Measurements from ENCODE around the gene JMJD1C. TPM values are rescaled to one million over a fixed set of nuclear protein-coding genes. Genes with fewer than 3 reads are reported as not detected.

Gene JMJD1C
- total RNA-seq, 4 donors from 2014 or later, result 41.6 to 77.8 (median 56.9) TPM

DNA sequence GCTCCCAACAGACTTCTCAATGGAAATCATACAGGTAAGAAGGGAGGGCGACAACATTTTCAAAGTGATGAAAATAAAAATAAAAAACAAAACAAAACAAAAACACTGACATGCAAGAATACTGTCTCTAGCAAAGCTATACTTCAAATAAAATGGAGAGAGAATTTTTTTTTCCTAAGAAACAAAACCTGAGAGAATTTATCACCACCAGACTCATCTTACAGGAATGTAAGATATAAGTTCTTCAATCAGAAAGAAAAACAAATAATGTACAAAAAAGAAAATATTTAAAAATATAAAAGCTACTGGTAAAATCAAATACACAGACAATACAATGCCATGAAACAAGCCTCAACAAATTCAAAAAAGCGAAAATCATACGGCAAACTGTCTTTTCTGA is 219.4 kb downstream of the JMJD1C start:
- DNase-seq, result no peak
- H3K27me3 ChIP-seq, result no peaks in the 10 kb centered on the region
- WGBS, 2 donors, result 67 to 90% methylated on average over 3 of the region's 3 CpGs
- intact Hi-C loops (cut with DNase I), result no loop called here
- H3K4me1 ChIP-seq, result peaks cover 0 to 22% (median under 1%) of the 10 kb centered on the region in 3 donors
- H3K4me3 ChIP-seq, result no peak overlapping the region
- H3K27ac ChIP-seq, result no peak overlapping the region
- peaks cover 0 to 14% (median 0%) of the 10 kb centered on the region in 3 donors for H3K36me3 ChIP-seq
- TF ChIP-seq POLR2A (IDR thresholded peaks at IDR 0.05), result no peak
- TF ChIP-seq, protein P1, sequence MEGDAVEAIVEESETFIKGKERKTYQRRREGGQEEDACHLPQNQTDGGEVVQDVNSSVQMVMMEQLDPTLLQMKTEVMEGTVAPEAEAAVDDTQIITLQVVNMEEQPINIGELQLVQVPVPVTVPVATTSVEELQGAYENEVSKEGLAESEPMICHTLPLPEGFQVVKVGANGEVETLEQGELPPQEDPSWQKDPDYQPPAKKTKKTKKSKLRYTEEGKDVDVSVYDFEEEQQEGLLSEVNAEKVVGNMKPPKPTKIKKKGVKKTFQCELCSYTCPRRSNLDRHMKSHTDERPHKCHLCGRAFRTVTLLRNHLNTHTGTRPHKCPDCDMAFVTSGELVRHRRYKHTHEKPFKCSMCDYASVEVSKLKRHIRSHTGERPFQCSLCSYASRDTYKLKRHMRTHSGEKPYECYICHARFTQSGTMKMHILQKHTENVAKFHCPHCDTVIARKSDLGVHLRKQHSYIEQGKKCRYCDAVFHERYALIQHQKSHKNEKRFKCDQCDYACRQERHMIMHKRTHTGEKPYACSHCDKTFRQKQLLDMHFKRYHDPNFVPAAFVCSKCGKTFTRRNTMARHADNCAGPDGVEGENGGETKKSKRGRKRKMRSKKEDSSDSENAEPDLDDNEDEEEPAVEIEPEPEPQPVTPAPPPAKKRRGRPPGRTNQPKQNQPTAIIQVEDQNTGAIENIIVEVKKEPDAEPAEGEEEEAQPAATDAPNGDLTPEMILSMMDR (IDR thresholded peaks at IDR 0.05), result no peak
- H3K9me3 ChIP-seq, result no peaks in the 10 kb centered on the region

DNA sequence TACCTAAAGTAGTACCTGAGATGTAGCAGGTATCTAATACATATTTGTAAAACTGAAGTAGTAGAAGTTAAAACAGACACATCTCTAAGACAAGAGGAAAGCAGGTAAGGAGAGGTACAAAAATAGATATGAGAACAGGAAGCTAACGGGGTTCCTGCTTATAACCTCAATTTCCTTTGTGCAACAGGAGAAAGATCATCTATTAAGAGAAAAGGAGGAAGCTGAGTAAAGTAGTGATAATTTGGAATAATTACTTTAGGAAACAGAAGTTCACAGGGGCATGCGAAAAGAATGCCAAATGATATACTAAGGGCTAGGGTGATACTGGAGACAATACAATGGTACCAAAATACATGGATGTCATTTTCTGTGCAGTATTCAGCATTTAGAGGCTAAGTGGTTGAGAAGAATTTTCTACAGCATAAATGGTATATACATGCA is 223.9 kb downstream of the JMJD1C start:
- no peaks in the 10 kb centered on the region for H3K27me3 ChIP-seq
- no peaks in the 10 kb centered on the region for H3K9me3 ChIP-seq
- 31 to 66% methylated on average over 2 of the region's 2 CpGs for WGBS, 2 donors
- DNase-seq, result no peak
- no peak for TF ChIP-seq POLR2A (IDR thresholded peaks at IDR 0.05)
- TF ChIP-seq, protein P1 (IDR thresholded peaks at IDR 0.05), result no peak
- peak overlapping the region in 2 of 4 donors; percentile 13 to 33 for H3K27ac ChIP-seq
- no peak overlapping the region for H3K4me3 ChIP-seq
- peaks cover 5 to 64% (median 15%) of the 10 kb centered on the region in 3 donors for H3K4me1 ChIP-seq
- intact Hi-C loops (cut with DNase I), result no loop called here
- no peaks in the 10 kb centered on the region for H3K36me3 ChIP-seq

DNA sequence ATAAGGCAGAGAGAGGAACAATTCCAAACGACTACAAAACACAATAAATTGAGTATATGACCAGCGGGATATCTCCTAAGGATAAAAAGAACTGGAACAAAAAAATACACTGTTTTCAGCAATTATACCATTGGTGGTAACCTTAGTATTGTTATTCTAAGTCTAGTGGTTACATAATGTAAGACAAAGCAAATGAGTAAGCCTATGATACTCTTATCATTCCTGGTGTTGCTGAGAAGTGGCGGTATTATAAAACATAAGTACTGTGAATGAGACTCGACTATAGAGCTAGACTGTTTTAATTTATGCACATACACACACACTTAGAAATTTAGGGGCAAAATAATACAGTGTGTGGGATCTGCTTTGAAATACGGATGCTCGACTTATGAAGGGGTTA is 225.0 kb downstream of the JMJD1C start:
- intact Hi-C loops (cut with DNase I), result no loop called here
- no peaks in the 10 kb centered on the region for H3K27me3 ChIP-seq
- WGBS, 2 donors, result 83% methylated on average over 6 of the region's 6 CpGs
- DNase-seq, result no peak
- H3K27ac ChIP-seq, result peak overlapping the region in 1 of 4 donors; percentile 13
- TF ChIP-seq POLR2A (IDR thresholded peaks at IDR 0.05), result no peak
- TF ChIP-seq, protein P1 (IDR thresholded peaks at IDR 0.05), result no peak
- peaks cover 10 to 74% (median 24%) of the 10 kb centered on the region in 3 donors for H3K4me1 ChIP-seq
- H3K9me3 ChIP-seq, result no peaks in the 10 kb centered on the region
- H3K36me3 ChIP-seq, result no peaks in the 10 kb centered on the region
- no peak overlapping the region for H3K4me3 ChIP-seq

DNA sequence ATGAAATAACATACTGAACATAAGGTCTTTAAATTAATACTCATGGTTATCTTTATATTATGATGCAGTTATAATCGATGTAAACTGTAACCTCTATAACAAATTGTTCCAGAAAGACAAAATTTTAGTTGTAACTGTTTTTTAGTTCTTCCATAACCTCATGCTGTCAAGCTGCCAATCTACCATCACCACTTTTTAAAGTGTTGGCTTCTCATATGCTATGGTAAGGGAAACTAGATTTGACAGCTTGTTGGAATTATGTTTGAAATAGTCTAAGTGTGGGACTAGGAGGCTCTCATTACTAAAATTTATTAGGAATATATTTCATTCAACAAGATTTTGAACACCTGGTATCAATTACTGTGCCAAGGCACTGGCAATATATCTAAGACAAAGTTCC is 227.3 kb downstream of the JMJD1C start:
- no peaks in the 10 kb centered on the region for H3K27me3 ChIP-seq
- no peak for DNase-seq
- peaks cover 10 to 77% (median 24%) of the 10 kb centered on the region in 3 donors for H3K4me1 ChIP-seq
- H3K4me3 ChIP-seq, result no peak overlapping the region
- 67 to 87% methylated on average over 1 of the region's 1 CpG for WGBS, 2 donors
- H3K9me3 ChIP-seq, result no peaks in the 10 kb centered on the region
- H3K36me3 ChIP-seq, result no peaks in the 10 kb centered on the region
- intact Hi-C loops (cut with DNase I), result no loop called here
- TF ChIP-seq, protein P1 (IDR thresholded peaks at IDR 0.05), result no peak
- no peak for TF ChIP-seq POLR2A (IDR thresholded peaks at IDR 0.05)
- peak overlapping the region in 1 of 4 donors; percentile 39 for H3K27ac ChIP-seq

DNA sequence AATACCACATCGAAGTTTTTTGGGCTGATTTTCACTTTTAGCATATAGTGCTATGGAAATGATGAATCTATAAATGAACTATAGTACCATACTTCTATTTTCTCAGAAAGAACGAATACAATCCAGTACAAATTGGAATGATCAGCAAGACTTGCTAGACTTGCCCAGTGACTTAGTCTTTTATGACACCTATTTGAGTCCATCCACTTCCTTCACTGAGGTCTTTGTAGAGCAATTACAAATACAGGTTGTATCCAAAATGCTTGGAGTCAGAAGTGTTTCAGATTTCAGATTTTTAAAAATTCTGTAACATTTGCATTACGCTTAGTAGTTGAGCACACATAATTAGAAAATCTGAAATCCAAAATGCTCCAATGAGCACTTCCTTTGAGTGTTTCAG is 228.4 kb downstream of the JMJD1C start:
- peak overlapping the region; percentile 48 to 89 (median 75) for H3K27ac ChIP-seq
- WGBS, 2 donors, result 61 to 77% methylated on average over 3 of the region's 3 CpGs
- intact Hi-C loops (cut with DNase I), result no loop called here

More for the DNA sequence above, 228.4 kb downstream of the JMJD1C start:
- Histone ChIP-seq H3K4me1 (peaks cover 10 to 72% (median 24%) of the 10 kb centered on the region in 3 donors), H3K4me3 (no peak overlapping the region), H3K27me3 (no peaks in the 10 kb centered on the region), H3K9me3 (no peaks in the 10 kb centered on the region), H3K36me3 (no peaks in the 10 kb centered on the region)
- no peak for DNase-seq
- TF ChIP-seq POLR2A (IDR thresholded peaks at IDR 0.05), result no peak
